Measurements from ENCODE around the gene AOAH. TPM values are rescaled to one million over a fixed set of nuclear protein-coding genes. Genes with fewer than 3 reads are reported as not detected.

The AOAH gene
- total and polyA plus RNA-seq, 2 experiments from 2014 or later: not detected

DNA sequence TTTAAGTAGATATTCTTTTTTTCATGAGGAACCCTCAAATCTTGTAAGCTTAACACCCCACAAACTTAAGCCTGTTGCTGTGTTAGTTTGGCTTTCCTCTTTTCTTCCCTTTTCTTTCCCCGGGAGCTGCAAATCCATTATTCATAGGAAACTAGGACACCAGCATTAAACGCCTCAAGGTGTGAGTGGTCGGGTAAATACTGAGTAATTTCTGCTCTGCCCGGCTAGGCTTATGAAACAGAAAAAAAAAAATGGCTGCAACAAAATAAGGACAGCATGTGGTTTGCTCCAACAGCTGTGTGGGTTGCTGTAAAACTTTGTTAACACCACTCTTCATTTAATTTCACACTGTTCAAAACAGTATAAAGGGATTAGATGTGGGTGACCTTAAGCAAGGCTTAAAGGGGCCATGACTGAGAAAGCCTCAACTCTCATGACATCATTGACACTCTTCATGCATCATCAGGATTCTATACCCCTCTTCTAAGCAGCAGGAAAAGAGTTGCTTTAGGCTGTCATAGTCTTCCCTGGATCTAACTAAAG lies 104.1 kb downstream of the AOAH start:
- WGBS, 2 experiments (ENCODE audit: low coverage in 1 of 2, low lambda C conversion rate in 2 of 2, missing lambda C conversion rate in 2 of 2): 38 to 55% methylated on average over 4 of the region's 4 CpGs

DNA sequence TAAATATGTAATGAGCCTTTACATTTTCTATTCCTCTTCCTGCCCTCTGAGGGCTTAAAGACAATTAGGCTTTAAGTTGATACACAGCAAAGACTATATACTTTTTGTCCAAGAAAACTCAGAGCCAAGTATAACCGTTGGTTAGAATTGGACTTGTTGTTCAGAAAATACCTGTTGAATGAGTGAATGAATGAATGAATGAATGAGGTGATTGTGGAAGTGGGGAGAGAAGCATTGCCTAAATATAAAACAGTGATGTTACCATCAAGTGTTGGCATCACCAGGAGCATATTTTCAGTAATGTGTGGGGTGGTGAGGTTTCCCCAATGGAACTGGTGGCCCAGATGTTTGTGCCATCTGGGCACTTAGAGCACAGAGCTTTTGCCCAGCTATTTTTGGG lies 106.9 kb downstream of the AOAH start:
- H3F3A ChIP-seq (ENCODE audit: insufficient read depth): no peaks in the 10 kb centered on the region
- H3K4me3 ChIP-seq: no peak overlapping the region
- H3K9ac ChIP-seq: no peak overlapping the region
- H3K4me2 ChIP-seq (ENCODE audit: unreplicated experiment): no peak overlapping the region
- H3K79me2 ChIP-seq (ENCODE audit: insufficient read depth): no peaks in the 10 kb centered on the region
- no peaks in the 10 kb centered on the region for H4K20me1 ChIP-seq (ENCODE audit: insufficient read depth)
- no peak overlapping the region for H2AFZ ChIP-seq
- DNase-seq: no peak
- in situ Hi-C loops (cut with MboI): no loop called here
- no peaks in the 10 kb centered on the region for H3K9me2 ChIP-seq (ENCODE audit: insufficient read depth)
- H3K27me3 ChIP-seq (replicated peaks; ENCODE audit: insufficient read depth): peaks cover 13% of the 10 kb centered on the region
- H3K27ac ChIP-seq: no peak overlapping the region
- no peaks in the 10 kb centered on the region for H3K4me1 ChIP-seq (ENCODE audit: insufficient read depth)
- WGBS, 2 experiments (ENCODE audit: low coverage in 1 of 2, low lambda C conversion rate in 2 of 2, missing lambda C conversion rate in 2 of 2): 88 to 93% methylated on average over 1 of the region's 1 CpG
- no peak for TF ChIP-seq EZH2phosphoT487 (IDR thresholded peaks at IDR 0.05; ENCODE audit: insufficient read depth, low read depth)
- no peak for TF ChIP-seq EZH2 (IDR thresholded peaks at IDR 0.05; ENCODE audit: insufficient read depth, poor library complexity, severe bottlenecking)
- no peaks in the 10 kb centered on the region for H3K9me3 ChIP-seq (ENCODE audit: low read depth)
- H3K36me3 ChIP-seq (ENCODE audit: low read depth): no peaks in the 10 kb centered on the region

More for the DNA sequence above, 104.1 kb downstream of the AOAH start:
- TF ChIP-seq EZH2 (IDR thresholded peaks at IDR 0.05; ENCODE audit: insufficient read depth, poor library complexity, severe bottlenecking): no peak
- TF ChIP-seq EZH2phosphoT487 (IDR thresholded peaks at IDR 0.05; ENCODE audit: insufficient read depth, low read depth): no peak
- Histone ChIP-seq H3K9me2 (ENCODE audit: insufficient read depth) (no peaks in the 10 kb centered on the region), H3F3A (ENCODE audit: insufficient read depth) (no peaks in the 10 kb centered on the region), H3K79me2 (ENCODE audit: insufficient read depth) (no peaks in the 10 kb centered on the region), H3K36me3 (ENCODE audit: low read depth) (no peaks in the 10 kb centered on the region), H3K9ac (no peak overlapping the region), H4K20me1 (ENCODE audit: insufficient read depth) (no peaks in the 10 kb centered on the region), H3K27ac (no peak overlapping the region), H3K4me2 (ENCODE audit: unreplicated experiment) (no peak overlapping the region), H2AFZ (no peak overlapping the region), H3K4me3 (no peak overlapping the region), H3K9me3 (ENCODE audit: low read depth) (no peaks in the 10 kb centered on the region), H3K27me3 (replicated peaks; ENCODE audit: insufficient read depth) (peaks cover 4% of the 10 kb centered on the region; the same call in 1 of the 2 replicates), H3K4me1 (ENCODE audit: insufficient read depth) (no peaks in the 10 kb centered on the region)
- in situ Hi-C loops (cut with MboI): no loop called here
- no peak for DNase-seq

- H3K36me3 ChIP-seq (ENCODE audit: low read depth): no peaks in the 10 kb centered on the region
- no peak overlapping the region for H3K4me2 ChIP-seq (ENCODE audit: unreplicated experiment)
- no peaks in the 10 kb centered on the region for H4K20me1 ChIP-seq (ENCODE audit: insufficient read depth)
- in situ Hi-C loops (cut with MboI): no loop called here
- H3K4me1 ChIP-seq (ENCODE audit: insufficient read depth): no peaks in the 10 kb centered on the region
- TF ChIP-seq EZH2 (IDR thresholded peaks at IDR 0.05; ENCODE audit: insufficient read depth, poor library complexity, severe bottlenecking) (no peak), EZH2phosphoT487 (IDR thresholded peaks at IDR 0.05; ENCODE audit: insufficient read depth, low read depth) (no peak)
- no peak for DNase-seq
- H3F3A ChIP-seq (ENCODE audit: insufficient read depth): no peaks in the 10 kb centered on the region
- H3K27ac ChIP-seq: no peak overlapping the region
- no peak overlapping the region for H3K4me3 ChIP-seq
- H3K27me3 ChIP-seq (replicated peaks; ENCODE audit: insufficient read depth): peaks cover 14% of the 10 kb centered on the region
- WGBS, 2 experiments (ENCODE audit: low coverage in 1 of 2, low lambda C conversion rate in 2 of 2, missing lambda C conversion rate in 2 of 2): 43 to 48% methylated on average over 10 of the region's 10 CpGs
- no peak overlapping the region for H3K9ac ChIP-seq
- H3K9me3 ChIP-seq (ENCODE audit: low read depth): no peaks in the 10 kb centered on the region
- H3K79me2 ChIP-seq (ENCODE audit: insufficient read depth): no peaks in the 10 kb centered on the region
- no peaks in the 10 kb centered on the region for H3K9me2 ChIP-seq (ENCODE audit: insufficient read depth)
- H2AFZ ChIP-seq: no peak overlapping the region
Measured at GRCh38 chr7:36615852-36616540, 108.3 kb downstream of the AOAH start.

DNA sequence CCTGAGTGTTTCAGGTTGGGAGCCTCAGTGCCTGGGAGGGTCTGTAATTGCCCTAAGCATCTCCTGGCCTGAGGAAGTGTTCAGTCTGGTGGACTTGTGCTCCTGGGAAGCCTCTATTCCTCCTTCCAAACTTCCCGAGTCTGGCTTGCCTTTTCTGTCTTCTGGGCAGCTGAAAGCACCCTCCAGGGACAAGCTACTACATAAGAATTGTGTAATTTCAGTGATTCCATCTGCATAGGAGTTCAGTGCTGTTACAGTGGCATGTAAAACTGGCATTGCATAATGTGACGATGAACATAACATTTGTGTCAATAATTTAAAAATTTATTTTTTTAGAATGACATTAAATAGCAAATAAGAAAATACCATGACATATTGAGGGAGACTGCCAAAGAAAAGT lies 109.3 kb downstream of the AOAH start:
- in situ Hi-C loops (cut with MboI): no loop called here
- H2AFZ ChIP-seq: no peak overlapping the region

More for the DNA sequence above, 109.3 kb downstream of the AOAH start:
- H3F3A ChIP-seq (ENCODE audit: insufficient read depth): no peaks in the 10 kb centered on the region
- H3K9me3 ChIP-seq (ENCODE audit: low read depth): no peaks in the 10 kb centered on the region
- H3K36me3 ChIP-seq (ENCODE audit: low read depth): no peaks in the 10 kb centered on the region
- H3K4me1 ChIP-seq (ENCODE audit: insufficient read depth): no peaks in the 10 kb centered on the region
- no peak overlapping the region for H3K9ac ChIP-seq
- TF ChIP-seq EZH2phosphoT487 (IDR thresholded peaks at IDR 0.05; ENCODE audit: insufficient read depth, low read depth) (no peak), EZH2 (IDR thresholded peaks at IDR 0.05; ENCODE audit: insufficient read depth, poor library complexity, severe bottlenecking) (no peak)
- no peak overlapping the region for H3K4me2 ChIP-seq (ENCODE audit: unreplicated experiment)
- no peaks in the 10 kb centered on the region for H4K20me1 ChIP-seq (ENCODE audit: insufficient read depth)
- H3K9me2 ChIP-seq (ENCODE audit: insufficient read depth): no peaks in the 10 kb centered on the region
- no peak for DNase-seq
- no peak overlapping the region for H3K27ac ChIP-seq
- H3K27me3 ChIP-seq (replicated peaks; ENCODE audit: insufficient read depth): peaks cover 14% of the 10 kb centered on the region
- H3K79me2 ChIP-seq (ENCODE audit: insufficient read depth): no peaks in the 10 kb centered on the region
- WGBS, 2 experiments (ENCODE audit: low coverage in 1 of 2, low lambda C conversion rate in 2 of 2, missing lambda C conversion rate in 2 of 2): 0 to 2% methylated on average over 2 of the region's 2 CpGs
- no peak overlapping the region for H3K4me3 ChIP-seq

All from GM23248 (cell line).